Endothelial cell of umbilical vein (primary cell): ENCODE data around the gene CFI. TPM values are rescaled to one million over a fixed set of nuclear protein-coding genes. Genes with fewer than 3 reads are reported as not detected.

Experiments used
- BruUV-seq: library from RNA; stranded (reverse); fragments of 400-500 nt; replicated peaks from 2 replicates; lab custom pipeline; 2021; lab: Mats Ljungman, UMichigan
- CTCF ChIA-PET: fragments of 300-600, 350-600 bp; sonication (Branson Sonifier 250); formaldehyde crosslinking; loops from one replicate; lab custom pipeline; 2021; ENCODE audit warnings: antibody characterized with exemption, inconsistent platforms; lab: Charles Lee
- POLR2A ChIA-PET: fragments of 300-600, 350-600 bp; sonication (Branson Sonifier 250); formaldehyde crosslinking; loops from one replicate; lab custom pipeline; 2021; ENCODE audit warnings: antibody characterized with exemption, inconsistent platforms; lab: Charles Lee
- DNase-seq: peaks from one replicate; pipeline ENCODE4 v3.0.0-alpha.2; 2011; ENCODE audit warnings: low read depth, low spot score
- FAIRE-seq: peaks from 2 replicates; lab custom pipeline; 2011; peaks lifted over from hg19 to GRCh38; lab: Jason Lieb, UNC
- H2AFZ ChIP-seq: 2 replicates; pipeline ENCODE4 v1.6.0; 2012; ENCODE audit warnings: low read depth, low read length, control low read depth, inconsistent platforms
- H3K27ac ChIP-seq: 2 replicates; pipeline ENCODE4 v1.5.1; 2011; ENCODE audit warnings: low read depth, mild to moderate bottlenecking, control low read depth, low read length, moderate library complexity; ENCODE audit not compliant: insufficient read depth
- H3K27me3 ChIP-seq, 2 experiments: 2 replicates each; pipeline versions ENCODE4 v1.6.0 to v1.6.1; 2011; ENCODE audit warnings: low read length in 2 of 2, mixed read lengths in 1 of 2; ENCODE audit not compliant: control insufficient read depth in 2 of 2, insufficient read depth in 2 of 2
- H3K36me3 ChIP-seq, 2 experiments: 2 replicates in 1 of 2; 3 replicates in 1 of 2; pipeline ENCODE4 v1.5.1; 2011; ENCODE audit warnings: low read length in 2 of 2, mild to moderate bottlenecking in 1 of 2, moderate library complexity in 1 of 2; ENCODE audit not compliant: control insufficient read depth in 2 of 2, insufficient read depth in 2 of 2; ENCODE audit errors: extremely low read depth in 1 of 2
- H3K4me1 ChIP-seq: 3 replicates; pipeline ENCODE4 v1.5.1; 2011; ENCODE audit warnings: mild to moderate bottlenecking, low read length; ENCODE audit not compliant: control insufficient read depth, insufficient read depth; ENCODE audit errors: extremely low read depth
- H3K4me2 ChIP-seq: 2 replicates; pipeline ENCODE4 v1.6.1; 2011; ENCODE audit warnings: low read length, control low read depth, mixed read lengths; ENCODE audit not compliant: insufficient read depth
- H3K4me3 ChIP-seq, 3 experiments: fragments of 200-600 bp in 1 of 3; sonication (generic), shearing (Covaris generic) in 1 of 3; replicated peaks in 1 of 3; 2 replicates each; pipeline ENCODE4 v1.5.1; 2011 to 2016; ENCODE audit warnings: control low read depth in 3 of 3, low read length in 3 of 3, mild to moderate bottlenecking in 2 of 3, inconsistent platforms in 1 of 3, low read depth in 1 of 3, moderate library complexity in 1 of 3; ENCODE audit not compliant: insufficient read depth in 1 of 3
- H3K79me2 ChIP-seq: 2 replicates; pipeline ENCODE4 v1.6.0; 2012; ENCODE audit warnings: low read length, inconsistent platforms; ENCODE audit not compliant: control insufficient read depth, insufficient read depth
- H3K9ac ChIP-seq: replicated peaks from 2 replicates; pipeline ENCODE3; 2011; ENCODE audit warnings: low read length, control low read depth; ENCODE audit not compliant: insufficient read depth; ENCODE audit errors: extremely low read depth
- H3K9me1 ChIP-seq: replicated peaks from 3 replicates; pipeline ENCODE4 v1.6.0; 2011; ENCODE audit warnings: mild to moderate bottlenecking, low read length; ENCODE audit not compliant: control insufficient read depth, insufficient read depth; ENCODE audit errors: extremely low read depth
- H3K9me3 ChIP-seq: replicated peaks from 2 replicates; pipeline ENCODE4 v1.5.1; 2012; ENCODE audit warnings: low read length, inconsistent platforms; ENCODE audit not compliant: control insufficient read depth, insufficient read depth
- H4K20me1 ChIP-seq: replicated peaks from 2 replicates; pipeline ENCODE3; 2011; ENCODE audit warnings: mild to moderate bottlenecking, low read length; ENCODE audit not compliant: control insufficient read depth, insufficient read depth; ENCODE audit errors: extremely low read depth
- CTCF ChIP-seq, 2 donors: IDR thresholded peaks; 1 replicate in 1 of 2; 2 replicates in 1 of 2; pipeline ENCODE4 v1.5.1; 2011; ENCODE audit warnings: low read length in 2 of 2, mild to moderate bottlenecking in 2 of 2, moderate library complexity in 2 of 2, control low read depth in 1 of 2, inconsistent platforms in 1 of 2, low read depth in 1 of 2; ENCODE audit not compliant: insufficient read depth in 1 of 2; ENCODE audit errors: extremely low read depth in 1 of 2
- EZH2 ChIP-seq: IDR thresholded peaks from 2 replicates; pipeline ENCODE4 v1.6.1; 2012; ENCODE audit warnings: borderline replicate concordance, low read depth, mild to moderate bottlenecking, moderate library complexity, low read length, inconsistent platforms; ENCODE audit not compliant: severe bottlenecking
- FOS ChIP-seq: IDR thresholded peaks from 2 replicates; pipeline ENCODE4 v1.6.1; 2011; ENCODE audit warnings: mild to moderate bottlenecking, low read length, moderate library complexity, borderline replicate concordance; ENCODE audit not compliant: insufficient read depth
- GATA2 ChIP-seq: IDR thresholded peaks from 2 replicates; pipeline ENCODE4 v1.7.0; 2011; ENCODE audit warnings: low read depth, mild to moderate bottlenecking, moderate library complexity, mixed read lengths, low read length; ENCODE audit not compliant: insufficient read length, insufficient read depth
- JUN ChIP-seq: IDR thresholded peaks from 2 replicates; pipeline ENCODE4 v1.6.1; 2011; ENCODE audit warnings: borderline replicate concordance, low read depth; ENCODE audit not compliant: insufficient read length, insufficient read depth
- MYC ChIP-seq: IDR thresholded peaks from one replicate; pipeline ENCODE4 v1.6.1; 2011; ENCODE audit warnings: mild to moderate bottlenecking, low read depth, low read length
- POLR2A ChIP-seq: IDR thresholded peaks from 2 replicates; pipeline ENCODE4 v1.6.1; 2012; ENCODE audit warnings: low read depth, mild to moderate bottlenecking, control low read depth, low read length
- POLR2AphosphoS5 ChIP-seq: IDR thresholded peaks from 2 replicates; pipeline ENCODE4 v1.6.1; 2012; ENCODE audit warnings: low read depth, mild to moderate bottlenecking, control low read depth, low read length, moderate library complexity; ENCODE audit not compliant: insufficient read depth
- dilution Hi-C: fragments of 300-500 bp; cut with MboI; formaldehyde crosslinking; loops from one replicate; pipeline ENCODE4 v1.15.0; 2019; ENCODE audit warnings: low sequenced_read_pairs; ENCODE audit not compliant: extremely low pct_ligation_motif_present
- intact Hi-C: fragments of 100-400 bp; cut with micrococcal nuclease; formaldehyde crosslinking; loops from one replicate; pipeline ENCODE4 v1.10.0; 2022
- polyA plus RNA-seq, 4 experiments: library from polyadenylated mRNA; depleted of rRNA in 3 of 4; stranded (reverse) in 3 of 4; unstranded in 1 of 4; fragments of >200 nt; gene quantifications; 2 replicates each; pipeline versions ENCODE4 v1.2.1 to v1.2.3, GENCODE V29; 2011 to 2012; ENCODE audit warnings: missing spikeins in 1 of 4
- total RNA-seq: library from RNA; stranded (reverse); gene quantifications from 2 replicates; pipeline ENCODE4 v1.2.3, GENCODE V29; 2021
- TF ChIP-seq, protein P1 (sequence below): IDR thresholded peaks from 2 replicates; pipeline ENCODE4 v1.6.1; 2011; ENCODE audit not compliant: insufficient read depth, insufficient read length

The CFI gene
- total and polyA plus RNA-seq, 2 donors (not counting 3 experiments of a cell fraction or from before 2014, with no cell fraction given): 10.0 to 21.4 TPM

GRCh38 chr4:109764789-109765402, 36.9 kb downstream of the CFI start:
- Histone ChIP-seq H3K27me3 (no peaks in the 10 kb centered on the region), H3K4me3 (no peak overlapping the region), H3K27ac (no peak overlapping the region), H3K9me1 (no peaks in the 10 kb centered on the region), H3K4me2 (no peak overlapping the region), H3K36me3 (no peaks in the 10 kb centered on the region), H3K9me3 (no peaks in the 10 kb centered on the region), H3K9ac (no peak overlapping the region), H2AFZ (no peak overlapping the region), H3K4me1 (no peaks in the 10 kb centered on the region), H3K79me2 (no peaks in the 10 kb centered on the region), H4K20me1 (no peaks in the 10 kb centered on the region)
- ChIA-PET CTCF (interaction anchor here (1.6 kb wide), 1 partner anchor 337 kb away, joined by 3 read pairs; no protein-coding TSS in a partner anchor), POLR2A (interaction anchor here (0.6 kb wide), 1 partner anchor 218 kb away, joined by 3 read pairs; no protein-coding TSS in a partner anchor)
- dilution Hi-C loops: no loop called here
- no peak for FAIRE-seq
- DNase-seq: no peak
- intact Hi-C loops: no loop called here
- no peak for TF ChIP-seq GATA2
- TF ChIP-seq EZH2: no peak
- TF ChIP-seq POLR2A: no peak
- no peak for TF ChIP-seq JUN
- TF ChIP-seq MYC: no peak
- TF ChIP-seq POLR2AphosphoS5: no peak
- no peak for TF ChIP-seq CTCF (IDR thresholded peaks at IDR 0.05; ENCODE audit: extremely low read depth in 1 of 2, insufficient read depth in 1 of 2, low read depth in 1 of 2, low read length in 2 of 2)
- TF ChIP-seq, protein P1, sequence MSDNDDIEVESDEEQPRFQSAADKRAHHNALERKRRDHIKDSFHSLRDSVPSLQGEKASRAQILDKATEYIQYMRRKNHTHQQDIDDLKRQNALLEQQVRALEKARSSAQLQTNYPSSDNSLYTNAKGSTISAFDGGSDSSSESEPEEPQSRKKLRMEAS: no peak
- TF ChIP-seq FOS: no peak
- BruUV-seq: no TSS peak
